ENCODE data around the gene FMNL2. TPM values are rescaled to one million over a fixed set of nuclear protein-coding genes. Genes with fewer than 3 reads are reported as not detected.

FMNL2 gene
- polyA plus RNA-seq, 3 donors = 0.28 to 3.2 (median 0.71) TPM

DNA sequence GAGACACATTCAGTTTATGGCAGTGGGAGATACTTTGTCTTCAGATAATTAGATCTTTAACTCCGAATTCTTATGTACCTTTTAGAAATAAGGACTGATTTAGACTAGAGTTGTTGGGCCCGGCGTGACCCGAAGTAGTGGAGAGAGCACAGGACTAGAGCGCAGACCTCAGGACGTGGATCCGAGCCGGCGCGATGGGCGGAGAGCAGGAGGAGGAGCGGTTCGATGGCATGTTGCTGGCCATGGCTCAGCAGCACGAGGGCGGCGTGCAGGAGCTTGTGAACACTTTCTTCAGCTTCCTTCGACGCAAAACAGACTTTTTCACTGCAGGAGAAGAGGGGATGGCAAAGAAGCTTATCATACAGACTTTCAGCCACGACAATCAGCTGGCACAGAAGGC is 54.5 kb downstream of the FMNL2 start:
- H3K79me2 ChIP-seq (ENCODE audit: insufficient read depth, low read length) = no peaks in the 10 kb centered on the region
- Mint-ChIP-seq H3K4me3 (no peak overlapping the region), H3K27me3 (ENCODE audit: low read depth in 3 of 3) (no peaks in the 10 kb centered on the region), H3K36me3 (peaks cover 0 to 1% of the 10 kb centered on the region in 2 donors), H3K4me1 (peaks cover 5% of the 10 kb centered on the region), H3K27ac (peak overlapping the region in 1 of 7 donors; percentile 15), H3K9me3 (peaks cover 3 to 18% (median 9%) of the 10 kb centered on the region in 7 donors)
- H3K9me3 ChIP-seq (replicated peaks in 1 of 2; ENCODE audit: control insufficient read depth in 1 of 2, insufficient read depth in 1 of 2, low read length in 2 of 2) = peaks cover 0 to 8% of the 10 kb centered on the region in 2 donors
- no peak overlapping the region for H3K4me2 ChIP-seq (replicated peaks; ENCODE audit: extremely low read depth, low read length, poor library complexity, severe bottlenecking)
- H3K27ac ChIP-seq (ENCODE audit: low read depth in 1 of 2, low read length in 2 of 2) = no peak overlapping the region
- TF ChIP-seq, protein P1, sequence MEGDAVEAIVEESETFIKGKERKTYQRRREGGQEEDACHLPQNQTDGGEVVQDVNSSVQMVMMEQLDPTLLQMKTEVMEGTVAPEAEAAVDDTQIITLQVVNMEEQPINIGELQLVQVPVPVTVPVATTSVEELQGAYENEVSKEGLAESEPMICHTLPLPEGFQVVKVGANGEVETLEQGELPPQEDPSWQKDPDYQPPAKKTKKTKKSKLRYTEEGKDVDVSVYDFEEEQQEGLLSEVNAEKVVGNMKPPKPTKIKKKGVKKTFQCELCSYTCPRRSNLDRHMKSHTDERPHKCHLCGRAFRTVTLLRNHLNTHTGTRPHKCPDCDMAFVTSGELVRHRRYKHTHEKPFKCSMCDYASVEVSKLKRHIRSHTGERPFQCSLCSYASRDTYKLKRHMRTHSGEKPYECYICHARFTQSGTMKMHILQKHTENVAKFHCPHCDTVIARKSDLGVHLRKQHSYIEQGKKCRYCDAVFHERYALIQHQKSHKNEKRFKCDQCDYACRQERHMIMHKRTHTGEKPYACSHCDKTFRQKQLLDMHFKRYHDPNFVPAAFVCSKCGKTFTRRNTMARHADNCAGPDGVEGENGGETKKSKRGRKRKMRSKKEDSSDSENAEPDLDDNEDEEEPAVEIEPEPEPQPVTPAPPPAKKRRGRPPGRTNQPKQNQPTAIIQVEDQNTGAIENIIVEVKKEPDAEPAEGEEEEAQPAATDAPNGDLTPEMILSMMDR (IDR thresholded peaks at IDR 0.05) = no peak
- no peak overlapping the region for H2AFZ ChIP-seq (ENCODE audit: insufficient read depth, low read depth, low read length, poor library complexity, severe bottlenecking)
- WGBS (ENCODE audit: insufficient coverage) = 98% methylated on average over 19 of the region's 19 CpGs
- no peak overlapping the region for H3K4me3 ChIP-seq (replicated peaks in 1 of 3; ENCODE audit: low read depth in 2 of 3, low read length in 3 of 3)
- H4K20me1 ChIP-seq (ENCODE audit: insufficient read depth, low read length) = no peaks in the 10 kb centered on the region
- no peak overlapping the region for H3K9ac ChIP-seq (ENCODE audit: insufficient read depth, low read length, poor library complexity, severe bottlenecking)
- intact Hi-C loops (cut with micrococcal nuclease) = no loop called here
- no peaks in the 10 kb centered on the region for H3K36me3 ChIP-seq (replicated peaks in 1 of 2; ENCODE audit: control insufficient read depth in 1 of 2, insufficient read depth in 2 of 2, low read length in 2 of 2)
- no peaks in the 10 kb centered on the region for H3K4me1 ChIP-seq (ENCODE audit: control insufficient read depth in 1 of 2, insufficient read depth in 2 of 2, low read length in 2 of 2)
- H3K27me3 ChIP-seq (ENCODE audit: control insufficient read depth in 2 of 2, insufficient read depth in 2 of 2, low read length in 2 of 2) = no peaks in the 10 kb centered on the region
- no peak for DNase-seq

DNA sequence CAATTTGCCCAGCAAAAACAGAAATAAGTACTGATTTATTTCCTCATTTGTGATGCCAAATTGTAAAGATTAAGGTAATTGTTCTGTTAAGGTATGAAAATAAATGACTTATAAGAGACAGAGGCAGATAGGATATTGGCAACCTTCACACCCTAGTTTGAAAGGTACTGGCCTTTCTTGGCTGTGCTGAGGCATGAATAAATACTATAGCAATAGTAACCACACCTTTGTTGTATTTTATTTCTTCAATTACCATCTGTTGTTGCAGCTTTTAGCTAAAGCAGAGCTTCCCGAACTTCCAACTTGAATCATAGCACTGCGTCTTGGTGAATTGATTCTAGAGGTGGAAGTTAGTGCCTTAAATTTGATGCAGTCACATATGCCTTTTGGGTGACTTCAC is 55.9 kb downstream of the FMNL2 start:
- peaks cover 5% of the 10 kb centered on the region for H3K4me1 Mint-ChIP-seq
- no peak overlapping the region for H3K27ac Mint-ChIP-seq
- H3K4me3 Mint-ChIP-seq = no peak overlapping the region
- Histone ChIP-seq H2AFZ (ENCODE audit: insufficient read depth, low read depth, low read length, poor library complexity, severe bottlenecking) (no peak overlapping the region), H3K79me2 (ENCODE audit: insufficient read depth, low read length) (no peaks in the 10 kb centered on the region), H3K27ac (ENCODE audit: low read depth in 1 of 2, low read length in 2 of 2) (no peak overlapping the region), H3K4me1 (ENCODE audit: control insufficient read depth in 1 of 2, insufficient read depth in 2 of 2, low read length in 2 of 2) (no peaks in the 10 kb centered on the region), H3K4me2 (replicated peaks; ENCODE audit: extremely low read depth, low read length, poor library complexity, severe bottlenecking) (no peak overlapping the region), H3K9me3 (replicated peaks in 1 of 2; ENCODE audit: control insufficient read depth in 1 of 2, insufficient read depth in 1 of 2, low read length in 2 of 2) (peaks cover 0 to 8% of the 10 kb centered on the region in 2 donors), H3K36me3 (replicated peaks in 1 of 2; ENCODE audit: control insufficient read depth in 1 of 2, insufficient read depth in 2 of 2, low read length in 2 of 2) (no peaks in the 10 kb centered on the region), H3K9ac (ENCODE audit: insufficient read depth, low read length, poor library complexity, severe bottlenecking) (no peak overlapping the region), H4K20me1 (ENCODE audit: insufficient read depth, low read length) (no peaks in the 10 kb centered on the region), H3K4me3 (replicated peaks in 1 of 3; ENCODE audit: low read depth in 2 of 3, low read length in 3 of 3) (no peak overlapping the region), H3K27me3 (ENCODE audit: control insufficient read depth in 2 of 2, insufficient read depth in 2 of 2, low read length in 2 of 2) (no peaks in the 10 kb centered on the region)
- intact Hi-C loops (cut with micrococcal nuclease) = no loop called here
- no peak for DNase-seq
- peaks cover 3 to 18% (median 9%) of the 10 kb centered on the region in 7 donors for H3K9me3 Mint-ChIP-seq
- WGBS (ENCODE audit: insufficient coverage) = no CpG with 5 or more reads among the region's 2 CpGs
- TF ChIP-seq, protein P1 (IDR thresholded peaks at IDR 0.05) = no peak
- no peaks in the 10 kb centered on the region for H3K27me3 Mint-ChIP-seq (ENCODE audit: low read depth in 3 of 3)
- peaks cover 0 to 1% of the 10 kb centered on the region in 2 donors for H3K36me3 Mint-ChIP-seq
